Activated CD4-positive, CD25-positive, alpha-beta regulatory T cell (primary cell): Measurements from ENCODE around the gene NBAS.
A peak's percentile ranks its signal among the peaks of the same experiment; 100 is the strongest.

Source experiments
- DNase-seq, 4 experiments: peaks; one replicate each; lab custom pipeline; 2025; lab: John Stamatoyannopoulos, UW

NBAS gene

GRCh38 chr2:15591373-15591691 lies 30.2 kb upstream of the NBAS start:
- no peak for DNase-seq

- DNase-seq, result no peak
Measured at GRCh38 chr2:15588329-15588919, 27.3 kb upstream of the NBAS start.

GRCh38 chr2:15584767-15585469 lies 23.8 kb upstream of the NBAS start:
- no peak for DNase-seq

GRCh38 chr2:15584316-15584715 lies 23.2 kb upstream of the NBAS start:
- no peak for DNase-seq

- DNase-seq, result no peak
Measured at GRCh38 chr2:15583826-15584225, 22.7 kb upstream of the NBAS start.

- no peak for DNase-seq
Measured at GRCh38 chr2:15582710-15583357, 21.7 kb upstream of the NBAS start.

GRCh38 chr2:15580451-15580850 lies 19.3 kb upstream of the NBAS start:
- no peak for DNase-seq

- DNase-seq, result no peak
Measured at GRCh38 chr2:15579641-15580040, 18.5 kb upstream of the NBAS start.

- DNase-seq, result peak; percentile 73 to 87 (median 84)
Measured at GRCh38 chr2:15577071-15577735, 16.1 kb upstream of the NBAS start.

GRCh38 chr2:15571729-15572128 lies 10.6 kb upstream of the NBAS start:
- no peak for DNase-seq

- no peak for DNase-seq
Measured at GRCh38 chr2:15570104-15570503, 9.0 kb upstream of the NBAS start.

GRCh38 chr2:15568874-15569273 lies 7.7 kb upstream of the NBAS start:
- no peak for DNase-seq

- no peak for DNase-seq
Measured at GRCh38 chr2:15566912-15567311, 5.8 kb upstream of the NBAS start.

GRCh38 chr2:15565994-15566671 lies 5.0 kb upstream of the NBAS start:
- no peak for DNase-seq

GRCh38 chr2:15565392-15565791 lies 4.3 kb upstream of the NBAS start:
- no peak for DNase-seq

GRCh38 chr2:15563227-15564100 lies 2.3 kb upstream of the NBAS start:
- no peak for DNase-seq

GRCh38 chr2:15562354-15563031 lies 1.4 kb upstream of the NBAS start:
- DNase-seq, result no peak

- no peak for DNase-seq
Measured at GRCh38 chr2:15561574-15562344, 625 bp upstream of the NBAS start.

GRCh38 chr2:15560140-15560987 lies 770 bp downstream of the NBAS start:
- DNase-seq, result no peak
